GM12865 (cell line): ENCODE measurements around the gene C4BPB.

ENCODE experiments used
- DNase-seq: peaks from one replicate; pipeline ENCODE4 v3.0.0; 2010; ENCODE audit warnings: low read depth
- H3K4me3 ChIP-seq: 2 replicates; pipeline ENCODE4 v1.5.1; 2011; ENCODE audit warnings: mild to moderate bottlenecking, low read depth, low read length, control low read depth
- CTCF ChIP-seq: IDR thresholded peaks from 2 replicates; pipeline ENCODE4 v1.5.1; 2011; ENCODE audit warnings: low read length, control low read depth, low read depth, inconsistent platforms; ENCODE audit not compliant: insufficient read depth; ENCODE audit errors: missing control alignments

C4BPB gene

GRCh38 chr1:207060596-207060995 is 28.1 kb upstream of the C4BPB start:
- no peak for DNase-seq
- H3K4me3 ChIP-seq: no peak overlapping the region
- no peak for TF ChIP-seq CTCF

GRCh38 chr1:207062058-207062457 is 26.6 kb upstream of the C4BPB start:
- H3K4me3 ChIP-seq: no peak overlapping the region
- no peak for TF ChIP-seq CTCF
- no peak for DNase-seq

GRCh38 chr1:207063014-207063413 is 25.6 kb upstream of the C4BPB start:
- DNase-seq: no peak
- no peak for TF ChIP-seq CTCF
- no peak overlapping the region for H3K4me3 ChIP-seq

- no peak for TF ChIP-seq CTCF
- H3K4me3 ChIP-seq: no peak overlapping the region
- DNase-seq: no peak
Measured at GRCh38 chr1:207064561-207064960, 24.1 kb upstream of the C4BPB start.

GRCh38 chr1:207067185-207067584 is 21.5 kb upstream of the C4BPB start:
- no peak for DNase-seq
- no peak for TF ChIP-seq CTCF
- no peak overlapping the region for H3K4me3 ChIP-seq

- DNase-seq: no peak
- H3K4me3 ChIP-seq: no peak overlapping the region
- no peak for TF ChIP-seq CTCF
Measured at GRCh38 chr1:207067665-207068064, 21.0 kb upstream of the C4BPB start.

GRCh38 chr1:207069061-207069460 is 19.6 kb upstream of the C4BPB start:
- no peak overlapping the region for H3K4me3 ChIP-seq
- TF ChIP-seq CTCF: no peak
- DNase-seq: no peak
